Measurements from ENCODE around the gene HRH3.
A peak's percentile ranks its signal among the peaks of the same experiment; 100 is the strongest.

HRH3 gene

DNA sequence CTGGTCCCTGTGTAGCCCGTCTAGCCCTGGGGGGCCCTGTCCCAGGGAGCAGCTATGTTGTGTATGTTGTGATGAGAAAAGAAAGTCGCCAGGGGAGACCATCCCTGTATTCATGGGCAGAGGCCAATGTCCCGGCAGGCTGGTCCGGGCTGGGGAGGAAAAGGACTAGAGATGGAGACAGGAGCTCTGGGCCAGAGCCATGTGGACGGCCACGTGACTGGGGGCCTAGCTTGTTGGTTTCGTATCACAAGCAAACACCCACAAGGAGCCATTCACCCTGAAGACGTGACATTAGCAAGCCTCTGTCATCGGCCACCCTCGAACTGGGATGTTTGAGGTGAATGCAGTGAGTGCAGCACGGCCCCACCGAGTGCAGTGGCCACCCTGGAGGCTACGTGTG, 2.9 kb upstream of the HRH3 start:
- no peak overlapping the region for H3K27ac ChIP-seq (ENCODE audit: low read depth, low read length)
- no peaks in the 10 kb centered on the region for H3K36me3 ChIP-seq (ENCODE audit: control insufficient read depth, low read length)
- H3K79me2 ChIP-seq (ENCODE audit: control insufficient read depth, low read length): no peaks in the 10 kb centered on the region
- peaks cover 13% of the 10 kb centered on the region; the same call in 1 of the 2 replicates for H4K20me1 ChIP-seq (ENCODE audit: control insufficient read depth, insufficient read depth, low read depth, low read length)
- no peak overlapping the region for H3K4me3 ChIP-seq (ENCODE audit: low read length)
- H3F3A ChIP-seq (ENCODE audit: control insufficient read depth, insufficient read depth): no peaks in the 10 kb centered on the region
- peaks cover 20% of the 10 kb centered on the region for H3K4me1 ChIP-seq (ENCODE audit: control insufficient read depth, low read length)
- TF ChIP-seq, protein P1, sequence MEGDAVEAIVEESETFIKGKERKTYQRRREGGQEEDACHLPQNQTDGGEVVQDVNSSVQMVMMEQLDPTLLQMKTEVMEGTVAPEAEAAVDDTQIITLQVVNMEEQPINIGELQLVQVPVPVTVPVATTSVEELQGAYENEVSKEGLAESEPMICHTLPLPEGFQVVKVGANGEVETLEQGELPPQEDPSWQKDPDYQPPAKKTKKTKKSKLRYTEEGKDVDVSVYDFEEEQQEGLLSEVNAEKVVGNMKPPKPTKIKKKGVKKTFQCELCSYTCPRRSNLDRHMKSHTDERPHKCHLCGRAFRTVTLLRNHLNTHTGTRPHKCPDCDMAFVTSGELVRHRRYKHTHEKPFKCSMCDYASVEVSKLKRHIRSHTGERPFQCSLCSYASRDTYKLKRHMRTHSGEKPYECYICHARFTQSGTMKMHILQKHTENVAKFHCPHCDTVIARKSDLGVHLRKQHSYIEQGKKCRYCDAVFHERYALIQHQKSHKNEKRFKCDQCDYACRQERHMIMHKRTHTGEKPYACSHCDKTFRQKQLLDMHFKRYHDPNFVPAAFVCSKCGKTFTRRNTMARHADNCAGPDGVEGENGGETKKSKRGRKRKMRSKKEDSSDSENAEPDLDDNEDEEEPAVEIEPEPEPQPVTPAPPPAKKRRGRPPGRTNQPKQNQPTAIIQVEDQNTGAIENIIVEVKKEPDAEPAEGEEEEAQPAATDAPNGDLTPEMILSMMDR (IDR thresholded peaks at IDR 0.05; ENCODE audit: low read depth, low read length, poor library complexity, severe bottlenecking): no peak
- TF ChIP-seq EZH2phosphoT487 (IDR thresholded peaks at IDR 0.05; ENCODE audit: borderline replicate concordance, low read length): no peak
- H3K9me2 ChIP-seq (replicated peaks; ENCODE audit: control insufficient read depth, low read length): no peaks in the 10 kb centered on the region
- peaks cover 33% of the 10 kb centered on the region for H3K27me3 ChIP-seq (ENCODE audit: control insufficient read depth, low read length)
- H3K9me3 ChIP-seq (ENCODE audit: control insufficient read depth, insufficient read depth, low read length): no peaks in the 10 kb centered on the region
- H3K4me2 ChIP-seq (ENCODE audit: low read length): no peak overlapping the region

DNA sequence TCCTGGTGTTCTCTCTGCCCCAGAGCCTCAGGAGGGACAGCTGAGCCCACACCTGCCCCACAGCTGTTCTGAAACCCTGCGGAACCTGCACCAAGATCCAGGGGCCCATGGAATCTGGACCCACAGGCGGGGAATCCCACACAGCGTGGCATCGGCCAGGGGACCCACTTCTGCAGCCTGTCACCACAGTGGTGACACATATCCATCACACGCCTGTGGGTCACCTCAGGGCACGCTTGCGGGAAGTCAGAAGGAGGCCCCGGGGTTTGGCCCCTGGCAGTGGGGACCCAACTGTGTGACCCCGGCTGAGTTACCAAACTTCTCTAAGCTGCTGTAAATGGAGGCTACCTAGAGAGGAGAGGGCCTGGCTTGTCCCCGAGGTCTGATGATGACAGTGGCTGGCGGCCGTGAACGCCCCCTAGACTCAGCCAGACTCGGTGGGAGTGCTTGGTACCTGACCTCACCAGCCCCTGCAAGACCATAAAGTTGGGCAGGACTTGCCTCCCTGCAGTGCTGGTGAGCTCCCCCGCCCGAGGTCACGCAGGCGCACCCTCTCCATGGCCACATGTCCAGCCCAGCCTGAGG, 2.3 kb upstream of the HRH3 start:
- no peaks in the 10 kb centered on the region for H3K9me2 ChIP-seq (replicated peaks; ENCODE audit: control insufficient read depth, low read length)
- H3F3A ChIP-seq (ENCODE audit: control insufficient read depth, insufficient read depth): no peaks in the 10 kb centered on the region
- peaks cover 27% of the 10 kb centered on the region for H3K4me1 ChIP-seq (ENCODE audit: control insufficient read depth, low read length)
- TF ChIP-seq EZH2phosphoT487 (IDR thresholded peaks at IDR 0.05; ENCODE audit: borderline replicate concordance, low read length): no peak
- TF ChIP-seq, protein P1 (IDR thresholded peaks at IDR 0.05; ENCODE audit: low read depth, low read length, poor library complexity, severe bottlenecking): no peak
- no peaks in the 10 kb centered on the region for H3K36me3 ChIP-seq (ENCODE audit: control insufficient read depth, low read length)
- H3K79me2 ChIP-seq (ENCODE audit: control insufficient read depth, low read length): no peaks in the 10 kb centered on the region
- H3K27me3 ChIP-seq (ENCODE audit: control insufficient read depth, low read length): peaks cover 39% of the 10 kb centered on the region
- no peak overlapping the region for H3K4me2 ChIP-seq (ENCODE audit: low read length)
- no peak overlapping the region for H3K27ac ChIP-seq (ENCODE audit: low read depth, low read length)
- peaks cover 13% of the 10 kb centered on the region; the same call in 1 of the 2 replicates for H4K20me1 ChIP-seq (ENCODE audit: control insufficient read depth, insufficient read depth, low read depth, low read length)
- H3K9me3 ChIP-seq (ENCODE audit: control insufficient read depth, insufficient read depth, low read length): no peaks in the 10 kb centered on the region
- H3K4me3 ChIP-seq (ENCODE audit: low read length): no peak overlapping the region

DNA sequence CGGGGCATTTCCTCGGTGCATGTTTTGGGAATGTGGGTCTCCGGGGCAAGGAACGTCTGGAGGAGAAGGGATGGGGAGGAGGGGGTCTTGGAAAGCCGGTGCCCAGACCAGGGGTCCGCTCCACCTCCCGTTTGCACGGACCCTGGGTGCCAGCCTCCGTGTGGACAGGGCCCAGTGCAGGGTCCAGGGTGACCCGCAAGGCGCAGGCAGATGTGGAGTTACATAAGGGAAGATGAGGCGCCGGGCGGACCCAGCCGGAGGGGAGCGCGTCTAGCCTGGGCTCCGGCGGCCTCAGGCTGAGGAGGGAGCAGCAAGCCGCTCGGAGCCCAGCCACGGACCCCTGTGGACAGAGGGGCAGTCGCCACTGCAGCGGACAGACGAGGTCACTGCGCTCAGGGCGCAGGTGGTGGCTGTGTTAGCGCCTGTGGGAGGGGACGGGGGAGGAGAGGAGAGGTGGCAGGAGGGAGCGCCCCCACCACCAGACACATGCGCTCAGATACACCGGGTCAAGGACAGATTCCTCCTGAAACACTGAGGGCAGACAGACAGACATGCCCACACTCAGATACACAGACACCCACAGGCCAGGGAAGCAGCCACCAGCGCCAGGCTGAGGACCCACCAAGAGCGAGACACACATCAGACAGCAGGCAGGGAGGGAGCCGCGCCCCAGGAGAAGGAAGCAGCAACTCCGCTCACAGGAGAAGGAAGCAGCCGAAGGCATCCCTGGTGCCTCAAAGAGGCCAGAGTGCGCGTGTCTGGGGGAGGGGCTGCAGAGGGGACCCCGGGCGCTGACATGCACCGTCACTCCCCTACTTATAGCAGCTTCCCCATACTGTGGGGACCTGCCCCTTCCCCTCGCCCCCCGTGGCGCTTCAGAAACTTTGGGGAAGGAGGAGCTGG, 839 bp upstream of the HRH3 start:
- no peaks in the 10 kb centered on the region for H3K36me3 ChIP-seq (ENCODE audit: control insufficient read depth, low read length)
- peaks cover 13% of the 10 kb centered on the region; the same call in 1 of the 2 replicates for H4K20me1 ChIP-seq (ENCODE audit: control insufficient read depth, insufficient read depth, low read depth, low read length)
- no peak overlapping the region for H3K4me3 ChIP-seq (ENCODE audit: low read length)
- no peak for TF ChIP-seq EZH2phosphoT487 (IDR thresholded peaks at IDR 0.05; ENCODE audit: borderline replicate concordance, low read length)
- TF ChIP-seq, protein P1 (IDR thresholded peaks at IDR 0.05; ENCODE audit: low read depth, low read length, poor library complexity, severe bottlenecking): no peak
- H3K79me2 ChIP-seq (ENCODE audit: control insufficient read depth, low read length): no peaks in the 10 kb centered on the region
- H3K27me3 ChIP-seq (ENCODE audit: control insufficient read depth, low read length): peaks cover 39% of the 10 kb centered on the region
- no peaks in the 10 kb centered on the region for H3K9me2 ChIP-seq (replicated peaks; ENCODE audit: control insufficient read depth, low read length)
- no peaks in the 10 kb centered on the region for H3K9me3 ChIP-seq (ENCODE audit: control insufficient read depth, insufficient read depth, low read length)
- no peaks in the 10 kb centered on the region for H3F3A ChIP-seq (ENCODE audit: control insufficient read depth, insufficient read depth)
- H3K4me2 ChIP-seq (ENCODE audit: low read length): peak overlapping the region; percentile 41; the same call in 1 of the 2 replicates
- H3K27ac ChIP-seq (ENCODE audit: low read depth, low read length): no peak overlapping the region
- H3K4me1 ChIP-seq (ENCODE audit: control insufficient read depth, low read length): peaks cover 40% of the 10 kb centered on the region
